OCI-LY3 (cell line): ENCODE measurements around the gene PTGER2.

Experiments used
- CTCF ChIP-seq: fragments of 200-600, 300-600 bp; sonication (generic); IDR thresholded peaks from 2 replicates; pipeline ENCODE4 v1.5.1; 2014; ENCODE audit warnings: antibody characterized with exemption, low read length, low read depth
- EZH2phosphoT487 ChIP-seq: fragments of 200-600 bp; shearing (Covaris generic); IDR thresholded peaks from 2 replicates; pipeline ENCODE4 v1.6.1; 2018; ENCODE audit warnings: antibody characterized with exemption, mixed run types, low read depth

GRCh38 chr14:52336241-52336640 lies 22.1 kb downstream of the PTGER2 start:
- TF ChIP-seq EZH2phosphoT487 (no peak), CTCF (no peak)
